ENCODE measurements around the gene BMPER. TPM values are rescaled to one million over a fixed set of nuclear protein-coding genes. Genes with fewer than 3 reads are reported as not detected.

Gene BMPER
- total RNA-seq, 1 donor from 2014 or later, result 10.2 TPM

DNA sequence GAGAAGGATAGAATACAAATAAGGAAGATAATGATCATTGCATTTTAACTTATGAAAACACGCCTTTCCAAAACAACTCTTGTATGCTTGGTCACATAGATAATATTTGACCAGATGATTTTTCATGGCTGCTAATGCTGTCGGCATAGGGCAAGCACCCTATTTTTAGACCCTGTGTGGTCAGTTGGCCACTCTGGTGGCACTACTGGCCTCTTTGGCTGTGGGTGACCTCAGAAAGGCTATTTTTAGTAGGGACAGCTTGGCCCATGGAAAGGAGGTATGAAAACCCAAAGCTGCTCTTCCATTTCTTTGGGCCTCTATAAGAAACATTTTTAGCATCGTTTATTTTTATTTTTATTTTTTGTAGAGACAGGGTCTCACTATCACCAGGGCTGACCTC, 12.3 kb downstream of the BMPER start:
- Mint-ChIP-seq H3K4me3 (no peak overlapping the region), H3K27ac (no peak overlapping the region), H3K36me3 (peaks cover 3% of the 10 kb centered on the region), H3K9me3 (no peaks in the 10 kb centered on the region), H3K4me1 (ENCODE audit: unreplicated experiment) (peaks cover 10% of the 10 kb centered on the region), H3K27me3 (peaks cover 16% of the 10 kb centered on the region)
- no peak for TF ChIP-seq CTCF (conservative IDR thresholded peaks at IDR 0.05)
- no peak for DNase-seq (ENCODE audit: extremely low spot score, unreplicated experiment)

- peak; percentile 15 for TF ChIP-seq CTCF (conservative IDR thresholded peaks at IDR 0.05)
- H3K4me1 Mint-ChIP-seq (ENCODE audit: unreplicated experiment), result peaks cover 10% of the 10 kb centered on the region
- no peak overlapping the region for H3K4me3 Mint-ChIP-seq
- H3K27ac Mint-ChIP-seq, result no peak overlapping the region
- H3K27me3 Mint-ChIP-seq, result peaks cover 16% of the 10 kb centered on the region
- no peaks in the 10 kb centered on the region for H3K9me3 Mint-ChIP-seq
- no peak for DNase-seq (ENCODE audit: extremely low spot score, unreplicated experiment)
- H3K36me3 Mint-ChIP-seq, result peaks cover 3% of the 10 kb centered on the region
Measured at GRCh38 chr7:33918438-33919143, 13.3 kb downstream of the BMPER start.

DNA sequence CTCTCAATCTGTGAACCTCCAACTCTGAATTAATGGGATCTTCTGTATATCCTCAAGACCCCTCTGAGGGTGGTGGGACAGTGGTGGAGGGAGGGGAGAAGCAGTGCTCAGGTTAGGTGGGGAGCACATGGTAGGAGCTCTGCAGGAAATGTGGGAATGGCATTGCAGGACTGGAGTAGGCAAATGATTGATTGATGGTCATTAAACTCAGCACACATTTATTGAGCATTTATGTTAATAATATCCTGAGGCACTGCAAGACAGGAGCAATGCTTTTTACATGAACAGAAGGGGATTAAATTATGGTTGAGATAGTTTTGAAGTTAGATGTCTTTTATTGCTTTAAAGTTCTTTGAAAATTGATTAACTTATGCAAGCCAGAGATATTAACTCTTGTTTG, 14.1 kb downstream of the BMPER start:
- Mint-ChIP-seq H3K27ac (no peak overlapping the region), H3K4me1 (ENCODE audit: unreplicated experiment) (peaks cover 10% of the 10 kb centered on the region)

DNA sequence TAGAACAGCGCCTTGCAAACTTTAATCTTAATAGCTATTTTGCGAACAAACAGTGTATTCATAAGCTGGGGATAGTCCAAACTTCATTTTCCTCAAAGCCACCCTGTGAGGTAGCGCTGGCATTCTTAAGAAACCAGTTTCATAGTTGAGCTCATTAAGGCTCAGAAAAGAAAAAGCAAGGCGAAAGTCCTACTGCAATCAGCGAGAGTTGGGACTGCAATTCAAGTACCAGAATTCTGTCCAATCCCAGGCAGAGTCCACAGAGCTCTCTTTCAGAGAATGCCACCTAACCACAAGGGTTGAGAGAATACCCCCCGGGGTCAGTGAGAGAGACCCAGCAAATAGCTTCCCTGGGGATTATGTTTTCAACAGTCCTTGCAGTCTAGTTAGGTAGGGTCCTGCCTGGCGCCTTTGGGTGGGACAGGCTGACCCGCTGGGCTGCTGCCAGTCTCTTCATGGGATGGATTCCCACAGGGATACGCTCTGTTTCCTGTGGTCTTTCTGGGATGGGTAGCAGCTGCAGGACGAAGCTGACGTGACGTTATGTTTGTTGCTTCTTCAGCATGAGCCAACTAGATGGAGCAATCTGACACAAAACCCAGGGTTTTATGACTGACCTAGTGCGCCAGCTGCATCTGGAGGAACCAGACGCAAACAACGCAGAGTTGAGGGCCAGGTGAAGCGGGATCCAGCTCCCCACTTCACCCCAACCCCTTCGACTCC, 16.0 kb downstream of the BMPER start:
- DNase-seq (ENCODE audit: extremely low spot score, unreplicated experiment), result no peak
- peaks cover 17% of the 10 kb centered on the region for H3K27me3 Mint-ChIP-seq
- H3K27ac Mint-ChIP-seq, result no peak overlapping the region
- H3K9me3 Mint-ChIP-seq, result no peaks in the 10 kb centered on the region
- no peaks in the 10 kb centered on the region for H3K36me3 Mint-ChIP-seq
- peaks cover 10% of the 10 kb centered on the region for H3K4me1 Mint-ChIP-seq (ENCODE audit: unreplicated experiment)
- no peak for TF ChIP-seq CTCF (conservative IDR thresholded peaks at IDR 0.05)
- no peak overlapping the region for H3K4me3 Mint-ChIP-seq

More for the DNA sequence above, 14.1 kb downstream of the BMPER start:
- H3K4me3 Mint-ChIP-seq, result no peak overlapping the region
- no peaks in the 10 kb centered on the region for H3K9me3 Mint-ChIP-seq
- DNase-seq (ENCODE audit: extremely low spot score, unreplicated experiment), result no peak
- H3K27me3 Mint-ChIP-seq, result peaks cover 15% of the 10 kb centered on the region
- TF ChIP-seq CTCF (conservative IDR thresholded peaks at IDR 0.05), result no peak
- H3K36me3 Mint-ChIP-seq, result peaks cover 2% of the 10 kb centered on the region

DNA sequence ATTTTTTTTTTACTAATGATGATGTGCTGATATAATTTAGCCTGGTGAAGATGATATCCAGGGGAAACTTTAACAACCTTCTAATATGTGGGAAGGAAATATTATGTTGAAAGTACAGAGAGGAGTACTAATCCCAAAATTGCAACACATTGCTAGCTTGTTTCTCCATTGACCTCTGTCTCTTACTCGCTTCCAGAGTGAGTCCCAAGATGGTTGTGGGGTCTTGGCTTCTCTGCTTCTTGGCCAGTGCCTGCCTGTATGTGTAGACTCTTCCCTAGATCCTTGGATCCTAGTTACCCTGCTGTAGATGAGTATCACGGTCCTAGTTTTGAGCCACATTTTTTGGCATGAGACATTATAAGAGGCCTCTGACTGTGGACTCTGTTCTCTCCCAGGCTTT, 17.5 kb downstream of the BMPER start:
- no peak for DNase-seq (ENCODE audit: extremely low spot score, unreplicated experiment)
- no peak overlapping the region for H3K27ac Mint-ChIP-seq
- H3K36me3 Mint-ChIP-seq, result no peaks in the 10 kb centered on the region
- peaks cover 20% of the 10 kb centered on the region for H3K4me1 Mint-ChIP-seq (ENCODE audit: unreplicated experiment)
- no peak overlapping the region for H3K4me3 Mint-ChIP-seq
- no peaks in the 10 kb centered on the region for H3K9me3 Mint-ChIP-seq
- no peak for TF ChIP-seq CTCF (conservative IDR thresholded peaks at IDR 0.05)
- H3K27me3 Mint-ChIP-seq, result peaks cover 23% of the 10 kb centered on the region
